HG03439 (cell line): ENCODE results near the gene RAB24.
"Not testable (repeated sequence)": the region's sequence is repeated elsewhere in the genome, so short reads cannot be mapped to it uniquely, and the experiment has no call there.

Experiments
- ATAC-seq: cut with Tn5 transposase; IDR thresholded peaks from one replicate; pipeline ENCODE4 v1.9.1; 2021; ENCODE audit warnings: mild to moderate bottlenecking, moderate library complexity; ENCODE audit not compliant: unreplicated experiment

The RAB24 gene

DNA sequence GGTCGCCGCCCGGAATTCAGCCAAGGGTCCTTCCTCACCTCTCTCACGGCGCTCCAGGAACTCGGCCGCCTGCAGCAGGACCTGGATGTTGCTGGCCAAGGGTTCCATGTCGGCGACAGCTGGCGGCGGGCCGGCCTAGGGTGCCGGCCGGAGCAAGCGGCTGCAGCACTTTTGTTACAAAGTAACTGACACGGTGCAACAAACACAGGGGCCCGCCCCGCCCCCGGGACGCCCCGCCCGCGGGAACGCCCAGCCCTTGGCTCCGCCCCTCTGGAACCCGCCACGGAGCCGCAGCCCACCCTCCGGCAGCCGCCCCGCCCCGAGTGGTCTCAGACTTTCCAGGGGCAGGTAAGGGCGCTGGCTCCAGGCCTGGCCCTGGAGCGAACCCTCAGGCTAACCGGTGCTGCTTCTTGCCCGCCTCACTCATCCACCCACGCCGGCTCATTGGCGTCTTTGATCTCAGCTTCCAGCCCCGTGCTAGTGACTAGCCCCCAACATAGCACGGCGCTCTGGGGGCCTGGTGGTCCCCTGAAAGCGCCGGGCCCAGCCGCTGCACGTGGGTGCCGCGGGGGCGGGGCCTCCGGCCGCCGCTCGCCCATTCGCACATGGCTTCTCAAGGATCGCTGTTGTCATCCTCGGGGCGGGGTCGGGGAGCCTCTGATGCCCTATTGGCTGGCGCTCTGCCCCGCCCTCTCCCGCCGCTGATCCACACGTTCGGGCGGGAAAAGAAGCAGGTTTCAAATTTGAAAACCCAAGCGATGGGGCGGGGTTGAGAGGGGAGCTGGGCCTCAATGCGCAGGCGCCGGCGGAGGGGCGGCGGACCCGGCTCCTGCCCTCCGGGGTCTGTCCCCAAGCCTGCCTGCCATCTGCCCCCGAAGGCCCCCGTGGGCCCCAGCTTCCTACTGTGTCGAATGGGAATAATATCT is 8.5 kb upstream of the RAB24 start, which contains the start of gene MXD3:
Gene MXD3, minus strand, starts transcription at position 176 of the 926 bp plus-strand sequence. Its CDS starts 68 bp downstream, at position 108.
- ATAC-seq, result peak; percentile 68

DNA sequence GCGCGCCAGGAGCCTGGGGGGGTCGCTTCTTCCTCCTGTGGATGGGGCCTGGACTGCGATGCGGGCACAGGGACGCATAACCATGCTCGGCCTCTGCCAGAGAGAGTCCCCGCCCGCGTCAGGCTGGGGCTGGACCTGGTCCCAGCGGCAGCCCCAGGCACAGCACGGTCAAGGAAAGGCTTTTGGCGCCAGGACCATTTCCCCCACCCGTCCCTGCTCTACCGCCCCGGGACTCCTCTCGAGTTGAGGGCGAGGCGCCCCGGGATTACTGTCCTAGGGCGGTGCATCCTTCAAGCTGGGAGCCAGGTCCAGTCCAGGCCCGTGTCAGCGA is 7.8 kb upstream of the RAB24 start:
- ATAC-seq, result no peak

DNA sequence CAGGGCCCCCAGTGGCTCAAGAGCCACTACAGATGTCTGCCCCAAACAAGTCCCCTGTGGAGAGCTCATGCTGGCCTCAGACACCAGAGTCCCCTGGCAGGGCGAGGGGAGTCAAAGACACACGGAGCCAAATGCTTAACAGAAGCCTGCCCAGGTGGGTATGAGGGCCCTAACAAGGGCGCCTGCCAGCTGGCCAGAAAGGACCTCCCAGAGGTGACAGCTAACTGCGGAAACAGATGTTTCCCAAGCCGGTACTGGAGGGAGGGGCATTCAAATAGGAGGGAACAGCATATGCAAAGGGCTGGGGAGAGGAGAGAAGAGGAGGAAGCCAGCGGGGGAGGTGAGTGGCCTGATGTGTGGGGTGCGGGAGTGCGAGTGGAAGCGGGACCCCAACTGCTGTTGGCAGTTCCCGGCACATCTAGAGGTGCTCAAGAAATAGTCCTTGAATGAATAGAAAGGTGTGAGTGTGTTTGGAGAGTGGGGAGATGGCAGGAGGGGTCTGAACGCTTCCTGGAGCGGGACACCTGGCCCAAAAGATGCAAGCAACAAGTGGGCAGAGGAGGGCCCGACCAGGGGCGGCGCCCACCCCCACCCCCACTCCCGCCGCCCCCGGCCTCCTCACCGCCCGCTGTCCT is 7.4 kb upstream of the RAB24 start:
- no peak for ATAC-seq

DNA sequence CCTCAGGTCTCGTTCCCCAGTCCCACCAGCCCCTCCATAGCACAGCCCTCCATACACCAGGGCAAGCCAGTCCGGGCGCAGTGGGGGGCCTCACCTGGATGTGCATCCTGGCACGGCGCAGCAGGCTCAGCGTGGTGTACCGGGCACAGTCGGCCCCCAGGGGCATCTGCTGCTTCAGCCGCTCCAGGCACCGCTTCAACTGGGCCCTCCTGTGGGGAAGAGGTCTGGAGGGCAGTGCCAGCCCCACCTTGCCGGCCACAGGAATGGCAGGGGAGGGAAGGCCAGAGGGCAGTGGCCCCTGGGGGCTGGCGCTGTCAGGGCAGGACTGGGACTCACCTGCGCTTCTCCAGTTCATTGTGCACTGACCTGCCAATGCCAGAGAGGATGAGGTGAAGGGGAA is 6.8 kb upstream of the RAB24 start:
- no peak for ATAC-seq

DNA sequence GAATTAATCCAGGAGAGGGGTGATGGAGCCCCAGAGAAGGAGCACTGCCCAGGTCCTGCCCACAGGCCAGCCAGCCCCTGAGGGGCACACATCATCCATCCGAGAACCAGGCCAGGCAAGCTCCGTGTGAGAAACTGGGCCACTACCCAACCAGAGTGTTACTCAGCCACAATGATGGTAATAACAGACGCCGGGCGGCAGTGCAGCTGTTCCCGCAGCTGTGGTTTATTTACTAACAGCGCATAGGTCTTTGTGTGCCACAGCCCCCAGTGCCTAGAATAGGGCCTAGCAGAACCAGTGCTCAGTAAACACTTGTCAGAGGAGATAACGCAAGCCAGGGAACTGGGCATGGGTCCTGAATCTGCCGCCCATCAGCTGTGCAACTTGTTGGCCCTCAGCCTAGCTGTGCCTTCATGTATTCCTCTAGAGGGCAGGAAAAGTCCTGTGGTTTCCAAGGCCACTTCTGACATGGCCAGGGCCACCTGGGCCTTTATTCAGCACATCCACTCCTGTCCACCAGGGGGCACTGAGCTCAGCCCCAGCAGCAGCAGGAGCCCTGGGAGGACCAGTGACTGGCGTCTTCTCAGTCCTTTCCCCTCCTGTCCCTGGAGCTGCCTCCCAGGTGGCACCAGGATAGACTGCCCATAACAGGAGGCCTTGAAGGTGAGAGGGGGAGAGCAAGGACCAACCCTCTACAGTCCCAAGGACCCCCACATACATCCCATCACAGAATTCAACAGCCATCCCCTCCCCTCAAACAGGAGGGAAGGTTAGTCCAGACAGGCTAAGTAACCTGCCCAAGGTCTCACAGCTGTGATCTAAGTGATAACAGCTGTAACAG is 6.1 kb upstream of the RAB24 start:
- ATAC-seq, result no peak

DNA sequence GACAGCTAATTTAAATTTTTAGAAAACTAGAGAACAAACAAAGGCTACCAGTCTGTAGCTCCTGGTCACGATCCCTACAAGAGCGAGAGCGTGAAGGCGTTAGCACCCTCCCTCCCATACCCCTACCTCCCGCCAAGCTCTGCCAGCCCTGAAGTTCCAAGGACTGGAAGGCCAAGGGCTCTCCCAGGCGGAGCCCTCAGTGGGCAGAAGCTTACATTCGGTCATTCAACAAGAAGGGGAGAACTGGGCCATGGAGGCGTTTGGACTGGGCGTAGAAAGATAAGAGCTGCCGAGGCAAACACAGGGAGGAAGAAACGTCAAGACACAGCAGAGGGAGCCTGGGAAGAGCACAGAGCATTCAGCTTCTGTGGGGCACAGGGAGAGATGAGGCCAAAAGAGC is 5.2 kb upstream of the RAB24 start:
- ATAC-seq, result no peak

DNA sequence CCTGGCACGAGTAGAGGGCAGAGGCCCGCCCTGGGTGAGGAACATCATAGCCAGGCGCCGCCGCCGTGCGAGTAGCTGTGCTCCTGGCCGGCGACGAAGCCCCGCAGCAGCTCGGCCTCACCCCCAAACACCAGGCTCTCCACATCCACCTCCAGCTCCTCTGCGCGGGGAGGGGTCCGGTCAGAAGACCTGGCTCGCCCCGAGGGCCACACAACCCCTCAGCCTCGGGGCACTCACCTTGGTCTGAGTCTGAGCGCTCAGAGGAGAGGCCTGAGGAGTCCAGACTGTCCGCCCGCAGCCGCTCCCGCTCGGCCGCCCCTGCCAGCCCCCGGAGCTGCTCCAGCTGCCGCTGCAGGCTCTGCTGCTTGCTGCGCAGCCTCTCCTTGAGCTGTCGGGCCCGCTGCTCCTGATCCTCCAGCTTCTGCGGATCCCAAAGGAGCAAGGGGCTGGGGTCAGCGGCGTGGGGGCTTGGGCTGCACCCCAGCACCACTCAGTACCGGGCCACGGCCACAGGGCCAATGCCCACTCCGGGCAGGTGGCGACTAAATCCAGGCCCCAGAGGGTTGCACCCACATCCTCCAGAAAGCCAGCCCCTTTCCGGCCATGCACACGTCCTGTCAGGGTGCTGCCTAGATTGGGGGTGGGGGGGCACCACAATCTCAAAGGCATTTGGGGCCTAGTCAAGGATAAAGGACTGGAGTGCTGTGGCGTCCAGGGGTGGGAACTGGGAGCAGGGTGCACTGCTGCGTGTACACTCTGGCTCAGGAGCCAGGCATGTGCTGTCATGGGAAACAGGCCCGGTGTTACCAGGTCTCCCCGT is 4.2 kb upstream of the RAB24 start:
- no peak for ATAC-seq

DNA sequence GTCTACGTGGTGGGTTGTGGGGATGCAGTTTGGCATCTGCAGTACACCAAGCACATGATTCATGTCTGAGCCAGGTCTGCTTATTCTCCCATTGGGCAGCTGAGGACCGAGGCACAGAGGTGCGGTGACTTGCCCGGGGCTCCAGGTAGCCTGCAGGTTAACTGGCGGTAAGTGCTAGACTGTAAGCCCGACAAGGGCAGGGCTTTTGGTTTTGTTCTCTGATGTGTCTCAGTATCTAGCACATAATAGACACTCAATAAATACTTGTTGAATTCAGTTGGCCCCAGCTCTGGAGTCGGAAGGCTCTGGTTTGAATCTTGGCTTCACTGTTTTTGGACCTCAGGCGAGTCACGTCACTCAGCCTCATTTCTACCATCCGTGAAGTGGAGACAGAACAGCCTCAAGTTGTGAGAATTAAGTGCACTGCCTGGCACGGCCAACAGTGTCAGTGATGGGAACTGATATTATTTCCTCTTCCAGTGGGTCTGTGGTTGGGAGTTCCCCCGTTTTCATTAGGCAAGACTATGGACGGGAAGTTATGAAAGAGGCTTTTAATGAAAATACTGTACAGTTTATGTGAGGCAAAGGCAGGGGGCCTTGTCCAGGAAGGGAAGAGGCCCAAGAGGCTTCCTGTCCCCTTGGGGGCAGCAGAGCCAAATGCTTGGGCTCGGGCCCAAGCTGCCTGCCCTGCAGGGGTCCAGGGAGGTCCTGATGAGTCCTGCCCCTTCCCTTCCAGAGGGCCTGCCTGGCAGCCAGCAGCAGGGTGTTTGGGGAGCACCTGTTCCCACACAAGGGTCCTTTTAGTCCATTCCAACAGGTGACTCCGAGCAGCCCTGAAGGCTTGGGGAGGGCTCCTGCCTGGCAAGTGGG is 3.4 kb upstream of the RAB24 start:
- no peak for ATAC-seq

DNA sequence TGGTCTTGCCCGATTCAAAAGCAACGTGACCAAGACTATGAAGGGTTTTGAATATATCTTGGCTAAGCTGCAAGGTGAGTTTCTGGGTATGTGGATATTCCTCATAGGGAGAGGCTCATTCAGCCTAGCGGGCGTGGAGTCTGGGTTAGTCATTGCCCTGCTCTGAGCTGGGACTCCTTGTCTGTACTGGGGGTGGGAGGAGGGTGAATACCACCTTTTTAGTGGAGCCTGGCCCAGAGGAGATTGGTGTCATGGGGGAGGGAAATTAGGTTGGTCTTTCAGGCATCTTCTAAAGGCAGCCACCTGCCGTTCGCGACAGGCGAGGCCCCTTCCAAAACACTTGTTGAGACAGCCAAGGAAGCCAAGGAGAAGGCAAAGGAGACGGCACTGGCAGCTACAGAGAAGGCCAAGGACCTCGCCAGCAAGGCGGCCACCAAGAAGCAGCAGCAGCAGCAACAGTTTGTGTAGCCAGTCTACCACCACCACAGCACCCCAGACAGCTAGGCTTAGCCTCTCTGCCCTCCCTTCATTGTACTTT is 2.7 kb upstream of the RAB24 start:
- ATAC-seq, result not testable (repeated sequence)

DNA sequence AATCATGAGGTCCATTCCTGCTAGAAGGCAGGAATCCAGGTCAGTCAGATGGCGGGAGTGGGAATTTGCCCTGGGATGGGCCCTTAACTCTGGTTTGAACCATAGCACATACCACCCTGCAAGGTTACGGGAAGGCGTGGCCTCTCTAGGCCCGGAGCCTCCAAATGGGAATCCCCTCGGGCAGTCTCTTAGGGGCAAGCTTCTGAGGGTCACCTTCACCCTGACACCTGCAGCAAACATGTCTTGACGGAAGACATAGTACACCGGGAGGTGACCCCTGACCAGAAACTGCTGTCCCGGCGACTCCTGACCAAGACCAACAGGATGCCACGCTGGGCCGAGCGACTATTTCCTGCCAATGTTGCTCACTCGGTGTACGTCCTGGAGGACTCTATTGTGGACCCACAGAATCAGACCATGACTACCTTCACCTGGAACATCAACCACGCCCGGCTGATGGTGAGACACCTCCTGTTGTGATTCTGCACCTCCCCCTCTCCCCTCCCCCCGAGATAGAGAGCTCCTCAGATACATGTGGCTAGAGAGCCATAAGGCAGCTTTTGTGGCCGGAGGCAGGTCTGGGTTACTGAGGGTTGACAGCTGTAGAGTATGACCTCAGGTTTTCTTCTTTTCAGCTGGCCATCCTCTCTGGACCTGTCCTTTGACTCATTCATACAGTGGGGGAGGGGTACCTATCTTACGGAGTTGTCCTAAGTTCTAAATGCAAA is 1.0 kb upstream of the RAB24 start:
- no peak for ATAC-seq

DNA sequence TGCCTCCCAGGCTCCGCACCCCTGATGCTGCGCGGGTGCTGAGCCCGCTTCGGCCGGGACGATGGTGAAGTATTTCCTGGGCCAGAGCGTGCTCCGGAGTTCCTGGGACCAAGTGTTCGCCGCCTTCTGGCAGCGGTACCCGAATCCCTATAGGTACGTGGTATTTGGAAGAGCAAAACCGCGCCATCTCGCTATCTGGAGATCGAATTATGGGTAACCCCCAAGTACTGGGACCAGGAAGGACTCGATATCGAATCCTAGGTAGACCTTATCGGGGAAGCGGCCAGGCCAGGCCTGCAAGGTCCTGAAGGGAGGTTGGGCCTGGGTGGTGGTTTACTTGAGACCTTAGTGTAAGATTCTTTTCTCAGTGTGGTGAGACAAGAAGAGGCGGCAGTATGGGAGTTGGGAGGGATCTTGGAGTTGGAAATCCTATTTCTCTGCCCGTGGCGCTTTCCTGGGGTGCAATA is 439 bp upstream of the RAB24 start:
- no peak for ATAC-seq

DNA sequence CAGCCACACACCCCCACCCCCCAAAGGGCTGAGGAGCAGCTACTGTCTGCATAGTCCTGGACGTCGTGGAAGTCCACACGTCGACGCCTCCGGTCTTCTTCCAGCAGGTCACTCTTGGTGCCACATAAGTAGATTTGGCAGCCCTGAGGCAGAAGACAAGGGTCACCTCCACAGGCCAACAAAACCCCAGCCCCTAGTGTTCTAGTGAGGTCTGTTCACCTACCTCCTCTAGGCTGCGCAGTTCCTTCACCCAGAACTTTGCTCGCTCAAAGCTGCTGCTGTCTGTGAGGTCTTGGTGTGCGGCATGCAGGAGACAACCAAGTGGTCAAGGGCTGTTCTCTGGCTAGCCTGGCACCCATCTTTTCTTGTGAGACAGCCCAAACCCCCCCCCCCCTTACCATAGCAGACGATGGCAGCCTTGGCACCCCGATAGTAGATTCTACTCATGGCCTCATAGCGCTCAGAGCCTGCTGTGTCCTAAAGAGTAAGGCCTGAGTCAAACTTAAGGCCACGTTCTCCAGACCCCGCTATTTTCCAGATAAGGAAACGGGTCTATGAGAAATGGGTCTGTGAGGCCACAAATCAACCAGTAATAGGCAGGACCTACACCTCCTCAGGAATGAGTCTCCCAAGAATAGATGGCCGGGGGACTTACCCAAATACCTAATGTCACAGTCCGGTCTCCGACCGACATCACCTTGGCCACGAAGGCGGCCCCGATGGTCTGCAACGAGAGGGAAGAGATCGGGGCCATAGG is 987 bp downstream of the RAB24 start:
- ATAC-seq, result no peak

DNA sequence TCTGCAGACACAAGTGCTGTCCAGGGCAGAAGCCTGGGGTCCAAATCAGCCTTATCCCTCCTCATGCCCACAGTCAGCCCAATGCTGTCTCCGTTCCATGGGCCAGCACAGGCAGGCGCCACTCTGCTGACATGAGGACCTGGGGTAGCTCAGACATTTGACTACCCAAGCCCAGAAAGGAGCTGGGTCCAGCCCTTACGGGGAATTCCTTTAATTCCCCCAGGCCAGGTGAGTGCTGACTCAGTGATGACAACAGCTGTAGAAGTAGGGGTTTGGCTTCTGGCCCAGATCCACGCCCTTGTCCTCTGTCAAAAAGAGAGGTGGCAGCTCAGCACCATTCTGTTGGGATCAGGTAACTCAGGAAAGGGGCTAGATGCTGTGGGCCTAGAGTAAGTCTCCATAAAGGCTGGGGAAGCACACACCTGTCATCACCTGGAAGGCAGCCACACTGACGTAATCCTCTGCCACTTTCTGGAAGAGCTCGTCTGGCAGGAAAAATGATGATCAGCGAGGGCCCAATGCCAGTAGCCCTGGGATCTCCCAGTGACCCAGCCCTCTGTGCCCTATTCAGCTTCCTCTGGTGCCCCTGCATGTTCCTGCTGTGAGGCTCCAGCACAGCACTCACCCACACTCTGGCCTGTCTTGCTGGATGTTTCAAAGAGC is 1.9 kb downstream of the RAB24 start:
- ATAC-seq, result no peak

DNA sequence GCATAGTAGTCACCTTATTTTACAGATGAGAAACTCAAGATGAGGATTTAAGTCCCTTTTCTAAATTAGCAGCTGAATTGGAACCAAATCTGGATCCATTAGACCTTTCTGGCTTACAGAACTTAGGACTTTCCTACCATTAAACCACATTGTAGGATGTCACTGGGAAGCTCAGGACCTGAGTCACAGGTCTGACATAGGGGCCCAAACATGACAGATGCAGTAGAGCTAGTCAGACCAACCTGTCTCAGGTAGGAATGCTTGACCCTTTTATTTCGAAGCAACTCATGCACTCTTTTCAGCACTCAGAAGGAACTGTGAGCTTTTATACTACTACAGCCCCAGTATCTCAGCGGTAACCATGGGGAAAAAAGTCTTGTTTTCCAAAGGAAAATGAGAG is 2.6 kb downstream of the RAB24 start:
- no peak for ATAC-seq

DNA sequence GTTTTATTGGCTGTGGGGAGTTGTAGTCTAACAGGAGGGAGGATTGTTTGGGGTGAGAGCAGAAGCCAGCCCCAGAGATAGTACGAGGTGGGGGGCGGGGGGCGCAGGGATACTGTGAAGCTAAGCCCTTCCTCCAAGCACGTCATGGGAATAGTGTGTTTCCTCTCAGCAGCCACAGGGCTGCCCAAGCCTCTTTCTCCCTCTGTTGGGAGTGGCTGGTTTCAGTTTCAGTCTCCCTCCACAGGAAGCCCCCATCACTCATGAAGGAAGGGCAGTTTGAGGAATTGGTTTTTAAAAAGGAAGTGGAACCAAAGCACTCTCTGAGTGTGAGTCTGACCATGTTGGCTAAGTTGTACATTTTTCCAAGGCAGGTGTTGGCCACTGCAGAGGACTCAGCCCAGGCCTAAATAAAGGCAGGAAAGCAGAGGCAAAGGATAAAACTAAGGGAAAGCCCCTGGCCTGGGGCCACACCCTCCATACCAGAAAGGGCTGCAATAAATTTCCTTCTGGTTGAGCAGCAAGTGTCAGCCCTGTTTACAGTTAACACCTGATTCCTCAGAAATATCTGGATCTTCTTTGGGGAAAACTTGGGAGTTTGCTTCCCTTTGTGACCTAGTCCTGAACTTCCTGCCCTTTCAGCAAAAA is 3.2 kb downstream of the RAB24 start:
- no peak for ATAC-seq

DNA sequence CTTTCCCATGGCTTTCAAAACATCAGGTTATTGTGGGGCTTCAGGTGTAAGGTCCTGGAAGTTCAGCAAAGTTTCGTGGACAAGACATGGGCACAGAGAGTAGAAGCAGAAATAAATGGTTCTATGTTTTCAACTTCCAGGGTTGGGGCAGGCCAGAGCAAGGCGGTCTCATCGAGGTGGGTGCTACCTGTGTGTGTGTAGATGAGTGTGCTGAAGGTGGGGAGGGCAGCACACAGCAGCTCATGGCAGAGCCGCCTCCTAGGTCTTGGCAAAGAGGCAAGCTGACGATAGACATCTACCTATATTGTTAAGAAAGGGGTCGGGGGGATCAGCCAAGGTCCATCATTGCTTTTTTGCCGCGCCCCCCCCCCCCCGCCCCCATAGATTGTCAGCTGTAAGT is 3.8 kb downstream of the RAB24 start:
- no peak for ATAC-seq

DNA sequence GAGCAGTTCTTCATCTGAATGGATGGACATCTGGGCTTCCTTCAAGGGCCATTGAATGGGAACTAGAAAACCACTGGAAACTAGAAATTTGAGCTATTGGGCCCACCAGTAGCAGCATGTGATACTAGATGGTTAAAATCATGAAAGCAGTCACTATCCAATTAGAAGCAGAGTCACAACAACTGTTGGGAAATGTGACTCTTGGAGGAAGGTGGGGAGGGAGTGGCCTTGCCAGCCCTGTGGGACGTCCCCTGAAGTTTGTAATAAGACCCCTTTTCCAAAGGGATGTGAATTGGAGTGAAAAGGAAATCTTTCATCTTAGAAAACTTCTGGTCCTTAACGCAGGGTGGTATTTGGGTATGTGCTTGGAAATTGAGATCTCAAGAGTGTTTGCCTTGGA is 5.6 kb downstream of the RAB24 start:
- ATAC-seq, result no peak
